ENCODE measurements around the gene TSC22D3.
"Not testable (repeated sequence)": the region's sequence is repeated elsewhere in the genome, so short reads cannot be mapped to it uniquely, and the experiment has no call there.

Gene TSC22D3

DNA sequence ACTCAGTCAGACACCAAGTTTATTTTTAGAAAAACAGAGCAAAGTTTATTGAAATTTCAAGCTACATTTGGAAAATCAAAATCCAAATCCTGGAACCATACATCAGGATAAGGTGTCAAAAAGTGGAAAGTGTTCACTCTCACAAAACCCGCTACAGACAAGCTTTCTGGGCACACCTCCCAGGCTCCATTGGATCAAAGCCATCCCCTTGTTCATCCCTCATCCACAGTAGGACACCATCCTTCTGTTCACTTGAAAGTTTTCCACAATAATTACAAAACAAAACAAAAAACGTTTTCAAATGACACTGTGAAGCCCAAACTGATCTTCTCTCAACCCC, 62.4 kb downstream of the TSC22D3 start:
- no peak for DNase-seq (ENCODE audit: low read depth in 1 of 2, low spot score in 1 of 2)

DNA sequence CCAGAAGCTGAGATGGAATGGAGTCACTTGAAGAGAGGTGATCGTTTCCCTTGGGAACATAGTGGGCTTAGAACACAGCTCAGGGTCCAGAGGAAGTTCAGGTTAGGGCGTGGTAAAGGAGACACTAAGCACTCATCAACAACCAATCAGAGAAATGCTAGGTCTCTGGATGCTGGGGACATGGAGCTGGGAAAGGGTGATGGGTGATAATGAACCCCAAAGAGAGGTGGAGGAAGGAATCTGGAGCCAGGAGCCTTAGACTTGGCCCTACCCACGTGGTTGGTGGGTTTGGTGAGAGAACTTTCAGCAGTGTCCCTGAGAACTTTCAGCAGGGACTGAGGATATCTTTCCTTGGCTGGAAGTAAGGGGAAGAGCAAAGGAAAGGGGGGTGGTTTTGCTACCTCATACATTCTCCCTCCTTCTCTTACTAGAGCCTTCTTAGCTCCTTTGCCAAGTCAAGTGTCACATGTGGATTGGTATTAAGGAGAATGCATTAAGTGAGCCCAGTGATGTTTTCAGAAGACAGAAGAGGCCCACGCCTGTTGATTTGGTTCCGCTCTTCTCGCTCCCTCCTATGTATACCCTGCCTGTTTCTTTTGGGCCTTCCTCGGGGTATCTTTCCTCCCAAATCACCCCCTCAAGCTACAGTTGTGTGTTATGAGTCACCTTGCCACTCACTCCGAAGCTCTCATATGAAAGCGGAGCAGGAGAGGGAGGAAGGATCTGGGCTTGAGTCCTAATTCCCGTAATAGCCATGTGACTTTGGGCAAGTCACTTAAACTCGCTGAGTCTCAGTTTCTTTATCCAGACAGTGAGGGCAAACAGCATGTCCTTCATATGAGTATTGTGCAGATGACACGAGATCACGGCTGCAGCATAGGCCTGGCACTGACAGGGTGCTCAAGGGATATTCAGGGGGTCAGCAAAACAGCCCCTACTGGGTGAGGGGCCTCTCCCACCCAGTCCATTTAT, 63.1 kb downstream of the TSC22D3 start:
- no peak for DNase-seq (ENCODE audit: low read depth in 1 of 2, low spot score in 1 of 2)

DNA sequence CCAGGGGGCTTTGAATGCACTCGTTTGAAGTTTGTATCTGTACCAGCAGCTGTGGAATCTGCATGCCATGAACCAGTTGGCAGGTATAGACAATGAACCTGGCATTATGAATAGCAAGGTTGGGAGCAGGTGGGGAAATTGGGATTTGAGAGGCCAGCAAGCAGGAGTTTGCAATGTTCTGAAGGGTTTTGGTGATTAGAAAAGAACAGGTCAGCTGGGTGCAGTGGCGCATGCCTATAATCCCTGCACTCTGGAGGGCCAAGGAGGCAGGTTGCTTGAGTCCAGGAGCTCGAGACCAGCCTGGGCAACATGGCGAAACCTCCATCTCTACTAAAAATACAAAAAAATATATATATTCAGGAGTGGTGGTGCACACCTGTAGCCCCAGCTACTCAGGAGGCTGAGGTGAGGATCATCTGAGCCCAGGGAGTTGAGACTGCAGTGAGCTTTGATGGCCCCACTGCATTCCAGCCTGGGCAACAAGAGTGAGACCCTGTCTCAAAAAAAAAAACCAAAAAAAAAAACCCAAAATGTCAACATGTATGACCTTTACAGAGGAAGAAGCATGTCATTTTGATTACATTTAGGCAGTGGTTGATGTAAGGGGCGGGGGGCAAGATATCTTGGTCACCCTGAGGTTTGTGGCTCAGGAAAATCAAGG, 63.9 kb downstream of the TSC22D3 start:
- no peak for DNase-seq (ENCODE audit: low read depth in 1 of 2, low spot score in 1 of 2)

DNA sequence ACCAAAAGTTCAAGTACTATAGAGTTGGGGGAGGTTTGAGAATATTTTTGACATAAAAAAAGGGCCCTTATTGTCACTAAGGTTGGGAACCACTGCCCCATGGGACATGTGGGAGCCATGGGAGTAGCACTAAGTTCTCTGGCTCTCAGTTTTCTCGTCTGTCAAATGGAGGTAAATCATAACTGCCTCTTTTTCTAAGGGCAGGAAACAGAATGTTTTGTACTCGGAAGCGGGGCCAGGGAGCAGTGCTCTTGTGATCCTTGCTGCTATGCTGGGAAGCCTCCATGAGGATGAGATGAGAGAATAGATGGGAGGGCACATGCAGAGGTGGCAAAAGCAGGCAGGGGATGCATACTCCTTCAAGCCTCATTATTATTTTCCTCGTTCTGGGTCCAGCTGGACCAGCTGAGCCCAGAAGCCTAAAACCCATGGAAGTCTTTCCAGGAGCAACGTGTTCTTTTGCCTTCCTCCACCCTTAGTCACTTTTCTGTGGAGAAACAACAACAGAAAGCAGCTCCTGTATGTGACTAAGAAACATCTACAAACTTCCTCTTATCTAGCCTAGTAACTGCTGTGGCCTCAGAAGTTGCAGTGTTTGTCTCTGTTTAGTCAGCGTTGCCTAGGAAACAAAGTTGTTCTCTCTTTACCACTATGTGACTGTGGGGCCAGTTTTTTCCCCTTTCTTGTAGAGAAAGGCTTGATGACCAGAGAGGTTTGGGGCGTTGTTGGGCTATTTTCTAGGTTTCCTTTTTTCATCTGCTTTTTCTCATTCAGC, 64.8 kb downstream of the TSC22D3 start:
- DNase-seq (ENCODE audit: low read depth in 1 of 2, low spot score in 1 of 2), result peak in 1 of 2 donors; percentile 69

DNA sequence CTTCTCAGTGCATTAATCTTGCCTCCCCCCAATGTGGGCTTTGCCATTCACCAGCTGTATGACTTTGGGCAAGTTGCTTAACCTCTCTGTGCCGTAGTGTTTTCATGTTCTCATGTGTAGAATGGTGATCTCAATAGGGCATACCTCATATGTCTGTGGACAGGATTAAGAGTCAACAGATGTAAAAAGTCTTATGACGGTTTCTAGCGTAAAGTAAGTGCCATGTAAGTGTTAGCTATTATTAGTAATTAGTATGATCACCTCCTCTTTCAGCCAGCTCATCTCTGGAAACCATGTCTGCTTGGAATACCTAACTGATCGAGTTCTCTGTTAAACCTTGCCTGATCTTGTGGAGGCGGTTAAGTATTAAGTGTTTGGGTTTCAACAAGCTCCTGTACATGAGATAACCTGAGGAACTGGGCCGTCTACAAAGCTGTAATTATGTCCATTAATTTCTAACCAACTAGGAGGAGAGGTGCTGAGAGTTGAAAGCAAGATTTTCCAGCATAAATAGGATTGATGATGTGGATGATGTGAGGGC, 66.3 kb downstream of the TSC22D3 start:
- no peak for DNase-seq (ENCODE audit: low read depth in 1 of 2, low spot score in 1 of 2)

DNA sequence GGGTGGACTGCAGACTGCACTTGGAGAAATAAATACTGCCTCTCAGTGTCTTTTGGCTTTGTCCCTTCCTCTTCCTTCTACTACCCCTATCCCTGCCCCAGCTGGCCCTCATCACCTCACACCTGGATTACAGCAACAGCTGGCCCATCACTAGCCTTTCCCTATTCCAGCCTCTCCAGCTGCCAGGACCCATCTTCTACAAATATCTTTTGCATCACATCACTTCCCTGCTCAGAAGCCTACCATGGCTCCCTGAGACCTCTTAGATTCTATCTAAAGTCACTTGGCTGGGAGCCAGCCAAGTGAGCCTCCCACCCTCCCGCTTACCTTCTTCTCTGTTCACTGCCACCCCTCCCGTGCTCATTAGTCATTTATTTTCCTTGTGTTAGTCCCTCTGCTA, 66.8 kb downstream of the TSC22D3 start:
- DNase-seq (ENCODE audit: low read depth in 1 of 2, low spot score in 1 of 2), result no peak

DNA sequence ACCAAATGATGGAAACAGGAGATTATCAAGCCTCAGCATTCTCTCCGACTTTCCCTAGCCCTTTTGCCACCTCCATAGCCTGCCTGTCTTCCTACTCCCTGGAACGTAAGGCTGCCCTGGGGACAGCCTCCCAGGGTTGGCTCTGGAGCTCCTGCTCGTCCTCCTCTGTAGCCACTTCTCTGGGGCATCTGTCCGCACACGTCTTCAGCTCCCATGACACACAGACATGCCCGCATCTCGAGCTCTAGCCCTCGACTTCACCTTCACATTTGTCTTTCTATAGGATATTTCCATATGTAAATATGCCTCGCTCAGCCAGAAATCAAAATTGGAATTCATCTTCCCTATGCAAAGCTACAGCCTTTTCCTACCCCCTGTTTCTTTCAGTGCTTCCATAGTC, 67.7 kb downstream of the TSC22D3 start:
- DNase-seq (ENCODE audit: low read depth in 1 of 2, low spot score in 1 of 2), result no peak

DNA sequence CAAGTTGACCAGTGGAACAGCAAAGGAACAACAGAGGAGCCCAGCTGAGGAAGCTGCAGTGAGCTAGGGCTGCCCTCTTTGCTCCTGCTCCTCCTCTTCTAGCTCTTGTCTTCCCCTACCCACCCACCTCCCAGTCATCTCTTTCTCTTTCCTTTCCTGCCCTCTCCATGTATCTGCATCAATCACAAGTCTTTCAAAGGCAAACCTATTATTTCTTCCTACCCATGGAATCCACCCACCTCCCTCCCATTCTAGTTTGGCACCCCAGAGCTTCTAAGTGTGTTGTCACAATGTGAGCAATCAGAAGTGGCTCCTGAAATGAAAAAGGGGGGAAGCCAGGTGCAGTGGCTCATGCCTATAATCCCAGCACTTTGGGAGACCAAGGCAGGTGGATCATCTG, 69.3 kb downstream of the TSC22D3 start:
- DNase-seq (ENCODE audit: low read depth in 1 of 2, low spot score in 1 of 2), result no peak

DNA sequence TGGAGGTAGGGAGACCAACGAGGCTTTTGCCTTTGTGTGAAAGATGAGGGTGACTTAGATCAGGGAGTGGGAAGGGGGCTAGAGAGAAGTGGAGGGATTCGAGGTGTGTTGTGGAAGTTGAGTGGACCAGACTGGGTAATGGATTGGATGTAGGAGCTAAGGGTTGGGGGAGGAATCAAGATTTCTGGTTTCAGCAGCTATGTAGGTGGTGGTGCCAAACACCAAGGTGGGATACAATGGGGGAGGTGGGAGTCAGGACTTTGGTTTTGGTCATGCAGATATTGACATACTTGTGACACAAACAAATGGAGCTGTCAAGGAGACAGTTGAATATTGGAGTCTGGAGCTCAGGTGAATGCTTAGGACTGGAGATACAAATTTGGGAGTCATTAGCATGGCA, 71.0 kb downstream of the TSC22D3 start:
- no peak for DNase-seq (ENCODE audit: low read depth in 1 of 2, low spot score in 1 of 2)

DNA sequence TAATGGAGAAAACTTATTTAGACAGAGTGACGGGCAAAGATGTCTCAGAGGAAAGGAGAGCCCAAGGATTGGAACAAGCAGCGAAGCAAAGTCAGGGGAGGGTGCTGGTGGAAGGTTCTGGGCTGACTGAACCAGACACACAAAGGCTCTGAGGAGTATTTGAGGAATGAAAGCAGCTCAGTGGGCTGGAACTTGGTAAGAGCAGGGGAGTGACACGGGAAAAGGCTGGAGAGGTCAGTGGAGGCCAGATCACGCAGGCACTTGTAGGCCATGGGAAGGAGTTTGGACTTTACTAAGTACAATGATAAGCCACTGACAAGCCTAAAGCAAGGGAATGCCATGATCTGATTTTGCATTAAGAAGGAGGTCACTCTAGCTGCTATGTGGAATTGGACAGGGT, 71.4 kb downstream of the TSC22D3 start:
- no peak for DNase-seq (ENCODE audit: low read depth in 1 of 2, low spot score in 1 of 2)

DNA sequence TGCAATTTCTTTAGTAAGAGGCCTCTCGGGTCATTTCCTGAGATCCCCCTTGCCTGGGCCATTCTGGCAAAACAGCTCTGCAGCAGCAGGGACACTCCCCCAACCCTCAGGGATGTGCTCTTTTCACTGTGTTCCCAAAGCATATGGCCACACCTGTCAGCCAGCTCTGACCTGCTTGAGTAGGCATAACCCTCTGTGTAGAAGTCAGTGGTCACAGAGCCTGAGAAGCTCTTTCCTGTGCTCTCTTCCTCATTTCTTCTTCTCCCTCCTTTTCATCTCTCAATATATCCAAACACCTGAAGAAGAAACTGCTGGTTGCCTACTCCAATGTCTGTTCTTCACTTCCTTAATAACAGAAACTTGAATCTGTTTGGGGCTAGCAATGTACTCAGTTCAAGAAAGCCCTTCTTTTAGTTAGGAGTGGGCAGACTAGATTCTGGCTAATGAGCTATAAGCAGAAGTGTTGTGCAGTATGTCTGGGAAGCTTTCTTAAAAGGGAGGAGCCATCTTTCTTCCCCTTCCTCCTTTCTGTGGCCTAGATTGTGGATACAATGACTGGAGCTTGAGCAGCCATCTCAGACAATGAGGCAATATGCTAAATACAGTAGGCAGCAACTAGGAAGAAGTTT, 74.0 kb downstream of the TSC22D3 start:
- DNase-seq (ENCODE audit: low read depth in 1 of 2, low spot score in 1 of 2), result no peak

DNA sequence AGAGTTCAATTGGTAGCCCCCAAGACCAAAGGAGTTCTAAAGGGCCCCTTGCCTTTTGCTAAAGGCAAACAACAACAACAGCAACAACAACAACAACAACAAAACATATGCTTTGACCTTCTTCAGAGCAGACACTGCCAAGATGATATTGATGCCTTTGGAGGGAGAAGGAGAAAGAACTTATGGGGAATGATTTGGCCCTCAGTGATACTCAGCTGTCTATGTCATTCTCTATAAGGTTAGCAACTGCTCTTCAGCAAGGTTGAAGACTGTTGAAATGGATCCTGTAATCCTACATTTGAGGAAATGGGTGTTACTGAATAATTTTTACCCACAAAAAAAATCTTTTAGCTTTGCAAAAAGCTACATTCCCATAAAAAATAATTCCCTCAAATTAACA, 74.8 kb downstream of the TSC22D3 start:
- no peak for DNase-seq (ENCODE audit: low read depth in 1 of 2, low spot score in 1 of 2)

DNA sequence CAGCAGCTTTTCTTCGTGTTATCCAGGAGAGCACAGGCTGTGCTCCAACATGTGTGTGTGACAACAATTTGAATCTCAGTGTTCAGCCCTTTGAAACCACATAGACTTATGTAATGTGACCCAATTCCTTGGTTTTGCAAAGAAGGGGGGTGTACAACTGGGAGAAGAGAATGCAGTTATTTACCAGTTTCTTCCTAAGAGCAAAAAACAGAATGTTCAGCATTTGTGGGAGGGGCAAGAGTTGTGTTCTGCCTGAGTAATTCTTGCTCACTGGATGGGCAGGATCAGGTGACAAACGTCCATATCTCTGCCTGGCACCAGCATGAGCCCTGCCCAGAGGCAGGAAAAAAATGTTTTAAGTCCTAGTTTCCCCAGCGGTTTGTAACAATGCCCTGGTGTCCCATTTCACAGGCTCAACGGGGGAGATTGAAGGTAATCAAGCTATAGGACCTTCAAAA, 75.2 kb downstream of the TSC22D3 start:
- DNase-seq (ENCODE audit: low read depth in 1 of 2, low spot score in 1 of 2), result no peak

DNA sequence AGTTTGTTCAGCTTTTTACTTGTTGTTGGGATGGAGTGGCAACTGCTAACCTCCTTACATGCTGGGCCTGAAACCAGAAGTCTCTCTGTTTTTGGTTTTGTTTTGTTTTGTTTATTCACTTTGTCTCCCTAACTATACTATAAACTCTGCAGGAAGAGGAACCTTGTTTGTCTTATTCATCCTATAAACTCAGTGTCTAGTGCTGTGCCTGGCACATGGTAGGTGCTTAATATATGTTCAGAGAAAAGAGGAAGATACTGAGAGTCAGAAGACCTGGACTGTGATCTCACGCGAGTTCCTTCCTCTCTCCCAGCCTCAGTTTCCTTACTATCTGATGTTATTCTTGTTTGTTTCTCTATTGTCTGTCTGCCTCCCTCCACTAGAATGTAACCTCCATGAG, 76.0 kb downstream of the TSC22D3 start:
- DNase-seq (ENCODE audit: low read depth in 1 of 2, low spot score in 1 of 2), result no peak

DNA sequence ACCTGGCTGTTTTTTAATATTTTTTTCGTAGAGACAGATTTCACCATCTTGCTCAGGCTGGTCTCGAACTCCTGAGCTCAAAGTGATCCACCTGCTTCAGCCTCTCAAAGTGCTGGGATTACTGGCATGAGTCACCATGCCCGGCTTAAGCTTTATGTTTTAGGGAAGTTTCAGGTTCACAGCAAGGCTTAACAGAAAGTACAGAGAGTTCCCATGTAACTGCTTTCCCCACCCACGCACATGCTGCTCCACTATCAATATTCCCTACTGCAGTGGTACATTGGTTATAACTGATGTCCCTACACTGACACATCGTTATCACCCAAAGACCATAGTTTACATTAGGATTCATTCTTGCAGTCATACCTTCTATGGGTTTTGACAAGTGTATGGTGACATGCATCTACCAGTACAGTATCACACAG, 84.6 kb downstream of the TSC22D3 start:
- no peak for DNase-seq (ENCODE audit: low read depth in 1 of 2, low spot score in 1 of 2)

DNA sequence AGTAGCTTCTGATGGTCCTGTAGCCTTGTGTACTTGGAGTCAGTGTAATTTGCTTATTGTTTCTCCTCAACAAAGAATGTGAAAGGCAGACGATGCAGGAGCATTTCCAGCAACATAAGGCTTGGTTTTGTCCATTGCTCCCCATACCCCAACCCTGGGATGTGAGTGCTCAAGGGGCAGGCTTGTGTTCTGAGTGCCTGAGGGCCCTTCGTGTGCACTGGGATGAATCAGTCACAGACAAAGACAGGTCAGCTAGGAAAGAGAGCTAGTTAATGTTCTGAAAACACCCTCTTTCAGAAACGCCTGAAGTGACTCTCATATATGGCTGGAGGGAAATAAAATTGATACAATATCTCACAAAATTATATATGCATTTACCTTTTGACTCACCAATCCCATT, 88.1 kb downstream of the TSC22D3 start:
- DNase-seq (ENCODE audit: low read depth in 1 of 2, low spot score in 1 of 2), result no peak

DNA sequence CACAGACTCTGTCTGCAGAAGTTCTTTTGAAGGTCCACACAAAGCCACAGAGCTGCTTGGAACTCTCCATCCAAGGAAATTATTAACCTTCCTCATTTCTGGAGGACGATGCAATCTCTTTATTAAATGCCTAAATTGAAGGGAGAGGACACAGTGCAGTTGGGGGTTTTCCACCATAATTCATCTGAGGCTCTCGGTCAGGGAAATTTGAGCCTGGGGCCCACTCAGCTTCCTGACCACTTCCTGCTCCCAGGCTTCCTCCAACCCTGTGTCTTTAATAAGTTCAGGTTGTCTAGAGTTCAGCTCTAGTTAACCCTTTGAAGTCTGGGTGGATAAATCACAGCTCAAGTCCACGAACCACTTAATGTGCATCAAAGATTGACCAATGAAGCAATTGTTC, 88.8 kb downstream of the TSC22D3 start:
- DNase-seq (ENCODE audit: low read depth in 1 of 2, low spot score in 1 of 2), result no peak

DNA sequence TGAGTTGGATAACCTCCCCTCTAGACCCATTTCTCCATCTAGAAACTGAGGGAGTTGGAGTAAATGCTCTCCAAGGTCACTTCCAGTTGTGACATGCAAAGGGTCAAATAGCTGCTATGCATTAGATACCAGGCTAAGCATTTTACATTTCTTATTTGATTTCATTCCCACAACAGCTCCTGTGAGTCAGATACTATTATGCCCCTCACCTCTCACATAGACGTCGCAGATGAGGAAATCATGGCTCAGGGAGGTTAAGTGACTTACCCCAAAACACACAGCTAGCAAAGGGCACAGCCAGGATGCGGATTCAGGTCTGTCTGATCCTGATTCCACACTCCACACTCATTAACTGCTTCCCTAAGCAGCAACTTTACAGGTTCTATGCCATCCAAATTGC, 89.6 kb downstream of the TSC22D3 start:
- DNase-seq (ENCODE audit: low read depth in 1 of 2, low spot score in 1 of 2), result no peak

DNA sequence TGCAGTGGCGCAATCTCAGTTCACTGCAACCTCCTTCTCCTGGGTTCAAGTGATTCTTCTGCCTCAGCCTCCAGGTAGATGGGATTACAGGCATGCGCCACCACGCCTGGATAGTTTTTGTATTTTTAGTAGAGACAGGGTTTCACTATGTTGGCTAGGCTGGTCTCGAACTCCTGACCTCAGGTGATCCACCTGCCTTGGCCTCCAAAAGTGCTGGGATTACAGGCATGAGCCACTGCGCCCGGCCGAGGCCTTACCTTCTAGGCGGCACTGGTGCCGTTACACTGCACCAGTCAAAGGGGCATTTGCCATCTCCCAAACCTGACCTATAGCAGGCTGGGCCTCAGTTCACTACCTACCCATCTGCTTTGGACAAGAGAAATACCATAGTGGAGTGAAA, 90.0 kb downstream of the TSC22D3 start:
- DNase-seq (ENCODE audit: low read depth in 1 of 2, low spot score in 1 of 2), result not testable (repeated sequence)

DNA sequence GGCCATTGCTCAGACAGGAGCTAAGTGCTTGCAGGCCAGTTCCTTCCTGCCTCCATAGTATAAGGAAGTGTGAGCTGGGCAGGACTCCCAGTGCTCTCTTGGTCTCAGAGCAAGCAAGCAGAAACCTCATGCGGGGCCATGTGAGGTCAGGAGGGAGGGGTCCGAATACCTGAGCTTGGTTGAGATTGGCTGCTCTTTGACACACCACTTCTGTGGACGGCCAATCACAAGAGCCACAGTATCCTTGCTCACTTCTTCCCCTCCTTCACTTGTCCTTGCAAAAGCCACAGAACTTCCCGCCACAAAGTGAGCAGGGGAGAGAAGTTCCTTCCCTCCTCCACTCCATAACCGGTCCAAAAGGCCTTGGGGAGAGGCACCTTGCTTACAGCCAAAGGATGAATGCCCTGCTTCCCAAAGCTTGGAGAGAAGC, 90.6 kb downstream of the TSC22D3 start:
- DNase-seq (ENCODE audit: low read depth in 1 of 2, low spot score in 1 of 2), result no peak

DNA sequence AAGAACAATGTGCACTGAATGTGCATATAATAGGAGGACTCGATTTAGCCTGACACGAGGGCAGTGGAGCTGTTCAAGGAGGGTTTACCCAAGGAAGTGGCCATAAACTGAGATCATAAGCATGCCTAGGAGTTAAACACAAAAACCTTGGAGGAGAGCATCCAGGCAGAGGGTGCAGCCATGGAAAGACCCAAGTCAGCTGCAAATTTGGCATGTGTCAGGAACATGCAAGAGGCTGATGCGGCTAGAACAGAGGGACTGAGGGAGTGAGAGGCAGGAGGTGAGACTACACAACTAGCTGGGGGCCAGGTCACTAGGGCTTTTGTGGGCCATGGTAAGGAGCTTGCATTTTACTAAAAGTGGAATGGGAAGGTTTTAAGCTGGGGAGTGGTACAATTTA, 91.7 kb downstream of the TSC22D3 start:
- DNase-seq (ENCODE audit: low read depth in 1 of 2, low spot score in 1 of 2), result no peak
